Measurements from ENCODE around the gene CCL7.

Gene CCL7

DNA sequence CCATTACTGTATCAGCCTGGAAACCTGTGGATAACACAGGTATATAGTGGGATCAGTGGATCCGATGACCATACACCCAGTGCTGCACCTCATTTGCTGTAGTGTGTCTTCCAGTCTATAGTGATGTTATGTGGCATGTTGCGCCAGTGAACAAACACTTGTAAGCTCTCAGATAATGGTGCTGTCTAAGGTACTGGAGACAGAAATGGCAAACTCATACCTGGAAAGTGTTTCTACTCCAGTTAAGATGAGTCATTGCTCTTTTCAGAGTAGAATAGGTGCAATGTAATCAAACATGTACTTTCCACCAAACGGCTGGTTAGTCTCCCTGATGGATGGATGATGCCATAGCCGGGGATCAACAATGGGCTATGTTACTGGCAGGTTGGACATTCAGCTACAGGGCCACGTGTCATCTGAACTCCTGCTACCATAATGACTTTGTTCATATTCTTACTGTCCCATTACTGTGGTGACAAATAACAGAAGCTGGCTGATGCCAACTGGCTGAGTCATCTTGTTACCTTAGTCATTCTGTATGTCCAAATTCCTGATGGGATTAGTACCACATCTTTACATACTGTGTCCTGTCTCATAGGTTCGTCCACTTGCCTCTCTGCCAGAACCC lies 21.8 kb downstream of the CCL7 start:
- no peak for DNase-seq

GRCh38 chr17:34299027-34299426 lies 29.0 kb downstream of the CCL7 start:
- no peak for DNase-seq

DNA sequence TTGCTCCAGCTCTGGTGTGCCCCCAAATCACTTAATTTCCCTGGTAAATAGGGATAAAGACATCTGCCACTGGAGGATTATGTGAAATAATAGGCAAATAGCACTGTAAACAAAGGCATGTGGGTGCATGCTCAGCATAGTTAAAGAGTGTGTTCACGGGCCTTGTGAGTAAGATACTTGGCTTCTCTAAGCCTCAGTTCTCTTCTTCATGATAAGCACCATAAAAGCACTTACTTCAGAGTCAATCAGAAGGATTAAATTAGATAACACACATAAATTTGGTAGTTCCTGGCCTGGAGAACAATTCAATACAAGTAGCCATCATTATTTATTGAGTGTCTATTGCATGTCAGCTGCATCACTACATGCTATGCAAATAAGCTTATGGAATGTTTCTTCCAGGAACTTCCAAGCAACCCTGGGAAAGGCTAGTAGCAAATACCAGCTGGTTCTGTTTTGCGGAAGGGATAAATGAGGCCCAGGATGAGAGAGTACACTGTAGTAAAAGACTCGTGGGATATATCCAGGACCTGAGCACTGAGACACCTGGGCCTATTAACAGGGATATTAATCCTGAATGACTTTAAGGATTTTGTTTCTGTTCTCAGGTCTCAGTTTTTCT lies 30.0 kb downstream of the CCL7 start:
- DNase-seq = no peak

- no peak for DNase-seq
Observed at GRCh38 chr17:34300652-34301370, 30.8 kb downstream of the CCL7 start.

GRCh38 chr17:34301986-34302385 lies 32.0 kb downstream of the CCL7 start:
- no peak for DNase-seq

DNA sequence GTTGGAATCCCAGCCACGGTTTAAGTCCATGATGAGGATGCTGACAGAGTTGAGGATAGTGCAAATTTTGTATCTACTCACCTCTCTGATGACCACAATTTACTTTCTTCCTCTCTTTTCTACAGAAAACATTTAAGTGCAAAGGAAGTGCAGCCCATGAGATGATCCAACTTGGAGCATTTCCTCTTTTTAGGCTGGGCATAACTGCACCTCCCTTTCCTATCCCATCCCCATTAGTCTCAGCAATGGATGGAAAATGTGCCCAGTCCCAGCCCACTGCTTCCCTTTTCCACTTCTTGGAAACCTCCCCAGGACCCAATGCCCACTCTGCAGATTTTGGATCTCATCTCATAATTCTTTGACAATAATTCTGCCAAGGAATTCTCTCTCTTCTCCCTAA lies 32.6 kb downstream of the CCL7 start:
- DNase-seq = no peak

DNA sequence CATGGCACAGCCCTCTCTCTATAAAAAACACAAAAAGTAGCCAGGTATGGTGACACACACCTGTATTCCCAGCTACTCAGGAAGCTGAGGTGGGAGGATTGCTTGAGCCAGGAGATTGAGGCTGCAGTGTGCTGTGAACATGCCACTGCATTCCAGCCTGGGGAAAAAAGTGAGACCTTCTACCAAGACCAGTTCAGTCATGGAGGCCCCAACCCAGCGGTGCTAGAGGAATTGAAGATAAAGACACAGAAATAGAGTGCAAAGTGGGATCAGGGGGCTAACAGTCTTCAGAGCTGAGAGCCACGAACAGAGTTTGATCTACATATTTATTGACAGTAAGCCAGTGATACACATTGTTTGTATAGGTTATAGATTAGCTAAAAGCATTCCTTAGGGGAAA lies 33.6 kb downstream of the CCL7 start:
- DNase-seq = no peak

GRCh38 chr17:34305061-34305460 lies 35.0 kb downstream of the CCL7 start:
- no peak for DNase-seq

DNA sequence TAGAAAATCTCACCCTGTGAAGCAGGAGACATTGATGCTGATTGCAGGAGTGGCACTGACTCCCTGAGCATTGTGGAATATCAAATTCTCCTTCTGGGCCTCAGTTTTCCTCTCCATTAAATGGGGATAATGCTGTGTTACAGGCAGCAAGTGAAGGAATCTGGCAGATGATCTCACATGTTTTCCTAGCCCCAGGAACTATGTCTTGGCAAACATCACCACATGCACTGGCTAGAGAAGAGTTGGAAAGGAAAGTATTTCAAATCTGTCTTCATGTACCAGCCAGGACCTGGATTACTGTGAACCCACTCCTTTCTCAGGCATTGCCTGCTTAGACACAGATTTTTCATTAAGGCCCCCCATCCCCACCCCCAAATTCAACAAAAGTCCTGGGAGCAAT lies 35.6 kb downstream of the CCL7 start:
- no peak for DNase-seq

DNA sequence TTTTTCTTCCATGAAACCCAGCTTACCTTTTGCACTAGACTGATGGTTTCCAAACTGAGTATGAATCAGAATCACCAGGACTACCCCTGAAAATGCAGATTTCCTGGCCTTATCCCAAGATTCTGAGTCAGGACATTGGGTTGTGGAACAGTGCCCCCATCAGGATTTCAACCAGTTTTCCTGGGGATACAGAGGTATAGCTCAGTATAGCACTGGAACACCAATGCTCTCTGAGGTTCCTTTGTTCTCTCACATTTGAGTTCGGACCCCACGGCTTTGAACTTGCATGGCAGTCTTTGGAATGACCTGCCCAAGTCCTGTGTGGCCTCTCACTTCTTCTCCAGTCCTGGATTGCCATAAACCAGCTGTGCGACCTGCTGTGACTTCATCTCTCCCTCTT lies 36.4 kb downstream of the CCL7 start:
- DNase-seq = no peak

DNA sequence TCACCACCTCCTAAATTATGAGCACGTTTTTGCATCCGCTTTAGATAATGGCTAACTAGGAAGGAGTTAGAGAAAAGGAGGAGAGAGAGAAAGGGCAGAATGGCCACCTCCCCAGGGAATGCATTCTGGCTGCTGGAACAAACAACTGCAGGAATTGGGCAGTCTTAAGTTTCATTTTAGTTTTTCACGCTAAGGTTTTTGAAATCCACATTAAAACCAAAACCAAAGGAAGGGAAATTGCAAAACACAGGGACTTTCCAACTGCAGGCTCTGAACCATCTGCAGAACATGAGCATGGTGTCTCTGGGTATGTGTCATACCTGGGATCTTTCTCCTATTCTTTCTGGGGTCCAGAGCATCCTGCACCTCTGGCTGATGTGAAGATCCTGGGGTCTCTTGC lies 37.1 kb downstream of the CCL7 start:
- DNase-seq = no peak

DNA sequence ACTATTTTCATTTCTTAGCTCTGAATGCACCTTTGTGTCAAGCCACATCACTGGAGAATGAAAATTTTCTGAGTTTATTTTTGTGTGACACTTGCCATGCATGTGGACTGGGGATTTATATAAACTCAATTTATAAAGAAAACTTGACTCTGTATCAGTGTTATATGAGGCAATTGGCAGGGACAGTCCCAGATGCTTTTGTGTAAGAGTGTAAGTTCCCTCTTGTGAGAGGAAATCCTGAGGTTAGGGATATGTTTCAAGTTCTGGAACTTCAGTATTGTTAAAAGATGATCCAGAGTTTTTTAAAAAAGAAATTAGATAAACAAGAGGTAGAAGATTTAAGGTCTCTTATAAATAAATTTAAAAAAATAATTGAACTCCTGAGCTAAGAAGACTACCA lies 38.4 kb downstream of the CCL7 start:
- DNase-seq = no peak

GRCh38 chr17:34311291-34311690 lies 41.3 kb downstream of the CCL7 start:
- no peak for DNase-seq

GRCh38 chr17:34312080-34312479 lies 42.1 kb downstream of the CCL7 start:
- no peak for DNase-seq

DNA sequence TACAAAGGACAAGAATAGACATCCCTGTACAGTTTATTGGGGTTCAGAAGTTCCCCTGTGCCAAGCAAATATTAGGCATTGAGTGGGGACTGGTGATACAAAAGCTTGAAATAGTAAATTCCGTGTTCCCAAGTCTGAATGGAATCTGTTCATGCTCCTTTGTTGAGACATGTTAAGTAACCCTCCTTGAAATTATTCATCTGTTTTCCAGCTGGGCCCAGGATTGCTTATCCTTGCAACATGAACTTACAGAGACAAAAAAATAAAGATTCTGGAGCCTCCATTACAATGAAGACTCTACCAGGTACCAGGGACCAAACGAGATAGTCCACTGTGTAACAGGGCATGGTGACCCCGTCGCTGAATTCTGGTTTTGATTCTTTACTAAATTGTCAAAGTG lies 43.1 kb downstream of the CCL7 start:
- no peak for DNase-seq

DNA sequence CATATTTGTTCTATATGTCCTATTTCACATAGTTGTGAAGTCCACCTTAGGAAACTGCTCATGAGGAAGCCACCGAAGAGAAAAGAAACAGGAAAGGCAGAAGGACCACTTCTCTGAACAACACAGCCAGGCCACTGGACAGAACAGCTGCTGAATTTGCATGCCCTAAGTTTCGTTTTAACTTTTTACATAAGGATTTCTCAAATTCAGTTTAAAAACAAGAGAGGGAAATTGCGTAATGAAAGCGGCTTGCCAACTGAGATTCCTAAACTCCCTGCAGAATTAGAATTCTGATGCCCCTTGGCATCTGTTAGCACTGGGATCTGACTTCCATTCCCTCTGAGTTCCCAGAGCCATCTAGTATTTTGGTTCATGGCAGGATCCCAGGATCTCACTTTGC lies 44.3 kb downstream of the CCL7 start:
- no peak for DNase-seq

DNA sequence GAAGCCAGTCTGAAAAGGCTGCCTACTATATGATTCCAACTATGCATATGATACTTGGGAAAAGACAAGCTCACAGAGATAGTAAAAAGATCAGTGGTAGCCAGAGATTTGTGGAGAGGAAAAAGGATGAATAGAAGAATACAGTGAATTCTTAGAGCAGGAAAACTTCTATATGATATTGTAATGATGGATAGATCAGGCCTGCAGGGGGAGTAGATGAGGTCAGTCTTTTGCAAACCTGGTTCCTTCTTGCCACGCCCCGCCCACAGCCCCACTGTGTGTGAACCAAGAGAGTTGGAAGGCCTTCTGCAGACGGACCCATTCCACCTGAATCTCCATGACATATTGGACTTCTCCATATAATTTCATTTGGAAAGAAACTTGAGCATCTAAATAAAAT lies 48.5 kb downstream of the CCL7 start:
- no peak for DNase-seq

DNA sequence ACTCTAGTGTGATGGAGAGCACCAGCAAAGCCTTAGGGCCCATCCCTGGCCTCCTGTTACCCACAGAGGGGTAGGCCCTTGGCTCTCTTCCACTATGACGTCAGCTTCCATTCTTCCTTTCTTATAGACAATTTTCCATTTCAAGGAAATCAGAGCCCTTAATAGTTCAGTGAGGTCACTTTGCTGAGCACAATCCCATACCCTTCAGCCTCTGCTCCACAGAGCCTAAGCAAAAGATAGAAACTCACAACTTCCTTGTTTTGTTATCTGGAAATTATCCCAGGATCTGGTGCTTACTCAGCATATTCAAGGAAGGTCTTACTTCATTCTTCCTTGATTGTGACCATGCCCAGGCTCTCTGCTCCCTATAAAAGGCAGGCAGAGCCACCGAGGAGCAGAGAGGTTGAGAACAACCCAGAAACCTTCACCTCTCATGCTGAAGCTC lies 49.0 kb downstream of the CCL7 start, which contains the start of gene CCL8:
CCL8 (plus strand) TSS at position 397 of the 445 bp plus-strand sequence. CDS start 67 bp downstream, outside the sequence.
- DNase-seq = no peak
